Thyroid gland (tissue), 4 donors: ENCODE results near the gene GRIA1.

Experiments used
- POLR2A ChIP-seq, 2 donors: fragments of 450-650 bp; IDR thresholded peaks; one replicate each; pipeline ENCODE4 v1.6.1; 2017; ENCODE audit warnings: antibody characterized with exemption in 2 of 2, mild to moderate bottlenecking in 2 of 2, moderate library complexity in 1 of 2
- TF ChIP-seq, protein P1 (sequence below), 6 experiments: fragments of 200-600 bp in 3 of 6; fragments of 450-650 bp in 3 of 6; sonication (generic) in 3 of 6; IDR thresholded peaks; one replicate each; pipeline ENCODE4 v1.5.1; 2016 to 2019; ENCODE audit warnings: antibody characterized with exemption in 6 of 6, mild to moderate bottlenecking in 2 of 6, inconsistent platforms in 1 of 6, moderate library complexity in 1 of 6

DNA sequence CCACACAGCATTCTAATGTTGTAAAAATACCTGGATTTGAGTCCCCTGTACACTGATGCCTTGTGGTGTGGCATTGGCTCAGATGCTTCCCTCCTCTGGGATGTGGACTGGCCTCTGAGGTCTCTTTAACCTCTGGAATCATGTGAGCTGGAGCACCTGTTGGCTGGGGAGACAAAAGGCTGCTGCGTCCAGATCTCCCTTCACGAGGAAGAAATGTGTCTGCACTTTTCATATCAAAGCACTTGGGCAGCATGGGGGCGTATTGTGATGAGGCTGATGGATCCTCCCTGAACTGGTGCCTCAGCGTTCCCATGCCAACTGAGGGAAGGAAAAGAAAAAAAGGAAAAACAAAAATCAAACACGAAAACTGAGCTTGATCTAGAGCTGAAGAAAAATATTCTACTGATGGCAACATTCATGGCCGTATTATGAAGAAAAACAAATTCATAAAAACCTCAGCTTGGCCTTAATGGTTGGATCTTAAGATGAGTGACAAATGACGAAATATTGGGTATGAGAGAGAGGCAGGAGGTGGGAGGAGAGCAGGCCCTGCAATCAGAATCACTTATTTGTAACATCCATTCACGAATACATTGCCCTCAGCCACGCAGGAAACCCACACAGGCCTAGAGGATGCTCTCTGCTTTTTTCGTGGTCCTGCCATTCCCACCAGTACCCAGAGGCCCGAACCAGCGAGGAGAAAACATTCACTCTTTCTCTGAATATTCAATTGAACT lies 26.2 kb downstream of the GRIA1 start:
- TF ChIP-seq, protein P1, sequence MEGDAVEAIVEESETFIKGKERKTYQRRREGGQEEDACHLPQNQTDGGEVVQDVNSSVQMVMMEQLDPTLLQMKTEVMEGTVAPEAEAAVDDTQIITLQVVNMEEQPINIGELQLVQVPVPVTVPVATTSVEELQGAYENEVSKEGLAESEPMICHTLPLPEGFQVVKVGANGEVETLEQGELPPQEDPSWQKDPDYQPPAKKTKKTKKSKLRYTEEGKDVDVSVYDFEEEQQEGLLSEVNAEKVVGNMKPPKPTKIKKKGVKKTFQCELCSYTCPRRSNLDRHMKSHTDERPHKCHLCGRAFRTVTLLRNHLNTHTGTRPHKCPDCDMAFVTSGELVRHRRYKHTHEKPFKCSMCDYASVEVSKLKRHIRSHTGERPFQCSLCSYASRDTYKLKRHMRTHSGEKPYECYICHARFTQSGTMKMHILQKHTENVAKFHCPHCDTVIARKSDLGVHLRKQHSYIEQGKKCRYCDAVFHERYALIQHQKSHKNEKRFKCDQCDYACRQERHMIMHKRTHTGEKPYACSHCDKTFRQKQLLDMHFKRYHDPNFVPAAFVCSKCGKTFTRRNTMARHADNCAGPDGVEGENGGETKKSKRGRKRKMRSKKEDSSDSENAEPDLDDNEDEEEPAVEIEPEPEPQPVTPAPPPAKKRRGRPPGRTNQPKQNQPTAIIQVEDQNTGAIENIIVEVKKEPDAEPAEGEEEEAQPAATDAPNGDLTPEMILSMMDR (IDR thresholded peaks at IDR 0.05): no peak
- TF ChIP-seq POLR2A (IDR thresholded peaks at IDR 0.05): no peak
